Keratinocyte (primary cell): ENCODE data around the gene LDLRAD2.

Source experiments
- EZH2 ChIP-seq: IDR thresholded peaks from one replicate; pipeline ENCODE4 v1.6.1; 2012; ENCODE audit warnings: inconsistent platforms, mild to moderate bottlenecking, low read length, moderate library complexity
- TF ChIP-seq, protein P1 (sequence below), 3 experiments: IDR thresholded peaks in 1 of 3; conservative IDR thresholded peaks in 1 of 3; optimal IDR thresholded peaks in 1 of 3; 2 replicates in 2 of 3; 3 replicates in 1 of 3; pipeline versions ENCODE3 to v1.5.1; 2011; ENCODE audit warnings: low read length in 3 of 3, mild to moderate bottlenecking in 3 of 3, moderate library complexity in 2 of 3, control low read depth in 1 of 3, inconsistent platforms in 1 of 3; ENCODE audit not compliant: insufficient read depth in 2 of 3; ENCODE audit errors: extremely low read depth in 1 of 3

DNA sequence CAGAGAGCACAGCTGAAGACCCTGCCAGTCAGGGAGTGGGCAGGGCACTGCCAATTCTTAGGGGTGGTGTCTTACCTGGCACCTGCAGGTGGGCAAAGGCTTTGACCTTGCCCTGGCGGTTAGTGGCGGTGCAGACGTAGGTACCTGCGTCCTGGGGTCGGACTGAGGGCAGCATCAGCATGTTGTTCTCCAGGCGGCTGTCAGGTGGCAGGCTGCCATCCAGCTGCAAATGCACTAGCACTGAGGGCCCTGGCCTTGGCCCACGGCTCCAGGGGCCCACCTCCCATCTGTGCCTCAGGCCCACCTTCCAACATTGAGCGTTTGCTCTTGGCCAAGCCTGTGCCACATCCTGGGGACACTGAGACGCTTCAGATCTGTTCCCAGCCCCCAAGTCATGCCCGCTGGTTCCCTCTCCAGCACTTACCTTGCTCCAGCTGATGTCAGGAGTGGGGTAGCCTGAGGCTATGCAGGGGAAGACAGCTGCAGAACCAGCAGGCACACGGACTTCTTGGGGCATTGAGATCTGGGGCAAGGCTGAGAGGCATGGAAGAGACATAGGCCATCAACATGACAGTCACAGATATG lies 21.4 kb downstream of the LDLRAD2 start:
- no peak for TF ChIP-seq EZH2
- TF ChIP-seq, protein P1, sequence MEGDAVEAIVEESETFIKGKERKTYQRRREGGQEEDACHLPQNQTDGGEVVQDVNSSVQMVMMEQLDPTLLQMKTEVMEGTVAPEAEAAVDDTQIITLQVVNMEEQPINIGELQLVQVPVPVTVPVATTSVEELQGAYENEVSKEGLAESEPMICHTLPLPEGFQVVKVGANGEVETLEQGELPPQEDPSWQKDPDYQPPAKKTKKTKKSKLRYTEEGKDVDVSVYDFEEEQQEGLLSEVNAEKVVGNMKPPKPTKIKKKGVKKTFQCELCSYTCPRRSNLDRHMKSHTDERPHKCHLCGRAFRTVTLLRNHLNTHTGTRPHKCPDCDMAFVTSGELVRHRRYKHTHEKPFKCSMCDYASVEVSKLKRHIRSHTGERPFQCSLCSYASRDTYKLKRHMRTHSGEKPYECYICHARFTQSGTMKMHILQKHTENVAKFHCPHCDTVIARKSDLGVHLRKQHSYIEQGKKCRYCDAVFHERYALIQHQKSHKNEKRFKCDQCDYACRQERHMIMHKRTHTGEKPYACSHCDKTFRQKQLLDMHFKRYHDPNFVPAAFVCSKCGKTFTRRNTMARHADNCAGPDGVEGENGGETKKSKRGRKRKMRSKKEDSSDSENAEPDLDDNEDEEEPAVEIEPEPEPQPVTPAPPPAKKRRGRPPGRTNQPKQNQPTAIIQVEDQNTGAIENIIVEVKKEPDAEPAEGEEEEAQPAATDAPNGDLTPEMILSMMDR (optimal IDR thresholded peaks at IDR 0.05 in 1 of 3, IDR thresholded peaks at IDR 0.05 in 1 of 3, conservative IDR thresholded peaks at IDR 0.05 in 1 of 3; ENCODE audit: extremely low read depth in 1 of 3, insufficient read depth in 2 of 3, low read length in 3 of 3): no peak
